CD4-positive, alpha-beta T cell (primary cell): ENCODE data around the gene ZIC5. TPM values are rescaled to one million over a fixed set of nuclear protein-coding genes. Genes with fewer than 3 reads are reported as not detected.
"Not testable (repeated sequence)": the region's sequence is repeated elsewhere in the genome, so short reads cannot be mapped to it uniquely, and the experiment has no call there.

ENCODE experiments used
- ATAC-seq: fragments of 200-7000 bp; cut with Tn5 transposase; one replicate; pipeline ENCODE4 v1.10.0; 2022; ENCODE audit warnings: mild to moderate bottlenecking; ENCODE audit not compliant: poor library complexity
- CTCF ChIA-PET: fragments of 350-600 bp; sonication (Branson Sonifier 250); formaldehyde crosslinking; loops from one replicate; lab custom pipeline; 2021; ENCODE audit warnings: antibody characterized with exemption, inconsistent platforms; lab: Charles Lee
- POLR2A ChIA-PET: fragments of 350-600 bp; sonication (Branson Sonifier 250); formaldehyde crosslinking; loops from one replicate; lab custom pipeline; 2021; ENCODE audit warnings: antibody characterized with exemption, inconsistent platforms; lab: Charles Lee
- DNase-seq, 14 experiments: peaks; one replicate each; pipeline ENCODE4 v3.0.0-alpha.2; 2013 to 2020; ENCODE audit warnings: mixed read lengths in 2 of 14
- H3K27ac ChIP-seq, 2 donors: one replicate each; pipeline versions ENCODE4 v1.5.1 to v1.7.0; 2013; ENCODE audit warnings: low read length in 2 of 2, low read depth in 1 of 2, mild to moderate bottlenecking in 1 of 2
- H3K27me3 ChIP-seq, 2 experiments: 1 replicate in 1 of 2; 2 replicates in 1 of 2; pipeline versions ENCODE4 v1.6.1 to v1.7.0; 2013; ENCODE audit warnings: low read length in 2 of 2, control low read depth in 1 of 2, mild to moderate bottlenecking in 1 of 2, moderate library complexity in 1 of 2; ENCODE audit not compliant: insufficient read depth in 2 of 2, control insufficient read depth in 1 of 2
- H3K36me3 ChIP-seq: one replicate; pipeline ENCODE4 v1.6.1; 2013; ENCODE audit warnings: low read length, control low read depth; ENCODE audit not compliant: insufficient read depth
- H3K4me1 ChIP-seq: one replicate; pipeline ENCODE4 v1.6.1; 2013; ENCODE audit warnings: low read length, control low read depth; ENCODE audit not compliant: insufficient read depth
- H3K4me3 ChIP-seq: one replicate; pipeline ENCODE4 v1.5.1; 2013; ENCODE audit warnings: mild to moderate bottlenecking, low read length, moderate library complexity
- H3K9me3 ChIP-seq, 2 experiments: 1 replicate in 1 of 2; 2 replicates in 1 of 2; pipeline versions ENCODE4 v1.6.1 to v1.7.0; 2013; ENCODE audit warnings: low read length in 2 of 2, mild to moderate bottlenecking in 2 of 2, control low read depth in 1 of 2, moderate library complexity in 1 of 2; ENCODE audit not compliant: control insufficient read depth in 1 of 2, insufficient read depth in 1 of 2
- H3K27ac Mint-ChIP-seq: one replicate; pipeline ENCODE4 v1.8.0; 2020; ENCODE audit warnings: mixed read lengths
- H3K27me3 Mint-ChIP-seq: one replicate; pipeline ENCODE4 v1.8.0; 2021; ENCODE audit warnings: mixed read lengths
- H3K36me3 Mint-ChIP-seq: one replicate; pipeline ENCODE4 v1.8.0; 2021; ENCODE audit warnings: low read depth, mixed read lengths
- H3K4me1 Mint-ChIP-seq: one replicate; pipeline ENCODE4 v1.8.0; 2021; ENCODE audit warnings: low read depth, mixed read lengths
- H3K4me3 Mint-ChIP-seq: one replicate; pipeline ENCODE4 v1.8.0; 2020; ENCODE audit warnings: mild to moderate bottlenecking, mixed read lengths
- H3K9me3 Mint-ChIP-seq: one replicate; pipeline ENCODE4 v1.8.0; 2020; ENCODE audit warnings: mixed read lengths
- intact Hi-C, 2 experiments: fragments of 100-400 bp; cut with DNase I in 1 of 2; cut with micrococcal nuclease in 1 of 2; formaldehyde crosslinking; loops; one replicate each; pipeline versions ENCODE4 v1.15.1 to v1.9.0; 2023 to 2025; cut with DNase I, micrococcal nuclease
- total RNA-seq, 174 experiments: library from RNA in 2 of 174; stranded (reverse) in 2 of 174; gene quantifications; one replicate each; pipeline ENCODE4 v1.2.3 and lab custom pipeline; 2021 to 2026
- TF ChIP-seq, protein P1 (sequence below): fragments of 200-600 bp; IDR thresholded peaks from one replicate; pipeline ENCODE4 v1.8.0; 2022; ENCODE audit warnings: antibody characterized with exemption, mild to moderate bottlenecking

ZIC5 gene
- total RNA-seq, 2 experiments from 2014 or later: not detected

DNA sequence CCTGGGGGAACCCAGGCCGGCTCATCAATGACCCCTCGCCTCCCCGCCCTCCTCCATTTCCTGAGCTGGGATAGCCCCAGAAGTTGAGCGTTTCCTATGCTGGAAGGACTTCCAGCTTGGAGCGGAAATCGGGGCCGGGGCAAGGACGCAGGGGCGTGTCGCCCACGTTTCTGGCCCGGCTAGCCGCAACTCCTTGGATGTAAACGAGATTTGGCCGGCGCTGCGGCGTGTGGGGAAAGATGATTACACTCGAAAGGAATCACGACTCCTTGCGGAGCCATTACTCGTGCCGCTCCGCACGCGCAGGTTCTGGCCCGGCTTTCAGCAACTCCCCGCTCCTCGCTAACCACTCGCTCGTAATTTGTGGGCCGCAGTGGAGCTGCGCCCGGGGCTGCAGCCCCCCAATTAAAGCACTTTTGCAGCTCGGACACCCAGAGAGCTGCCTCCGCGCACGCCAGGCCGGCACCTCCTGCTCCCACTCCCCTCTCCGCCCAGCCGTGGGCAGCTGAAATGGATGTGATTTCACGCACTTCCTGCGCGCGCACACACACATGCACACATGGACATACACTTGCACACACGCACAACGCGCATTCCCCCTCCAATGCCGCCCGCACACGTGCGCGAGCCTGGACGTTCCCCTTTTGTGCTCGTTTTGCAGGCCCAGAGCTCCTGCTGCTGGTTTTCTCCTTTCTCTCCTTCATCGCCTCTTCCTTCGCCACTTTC lies 15.7 kb downstream of the ZIC5 start:
- no peaks in the 10 kb centered on the region for H3K36me3 Mint-ChIP-seq
- DNase-seq (peak in 2 of 14 experiments; percentile 25), ATAC-seq (no peak)
- Histone ChIP-seq H3K9me3 (peaks cover 0 to 49% of the 10 kb centered on the region in 2 experiments), H3K27ac (no peak overlapping the region), H3K36me3 (no peaks in the 10 kb centered on the region), H3K27me3 (peaks cover 74 to 78% of the 10 kb centered on the region in 2 experiments), H3K4me3 (peak overlapping the region; percentile 22), H3K4me1 (peaks cover 46% of the 10 kb centered on the region)
- no peak overlapping the region for H3K27ac Mint-ChIP-seq
- H3K4me1 Mint-ChIP-seq: peaks cover 37% of the 10 kb centered on the region
- peaks cover 96% of the 10 kb centered on the region for H3K27me3 Mint-ChIP-seq
- TF ChIP-seq, protein P1, sequence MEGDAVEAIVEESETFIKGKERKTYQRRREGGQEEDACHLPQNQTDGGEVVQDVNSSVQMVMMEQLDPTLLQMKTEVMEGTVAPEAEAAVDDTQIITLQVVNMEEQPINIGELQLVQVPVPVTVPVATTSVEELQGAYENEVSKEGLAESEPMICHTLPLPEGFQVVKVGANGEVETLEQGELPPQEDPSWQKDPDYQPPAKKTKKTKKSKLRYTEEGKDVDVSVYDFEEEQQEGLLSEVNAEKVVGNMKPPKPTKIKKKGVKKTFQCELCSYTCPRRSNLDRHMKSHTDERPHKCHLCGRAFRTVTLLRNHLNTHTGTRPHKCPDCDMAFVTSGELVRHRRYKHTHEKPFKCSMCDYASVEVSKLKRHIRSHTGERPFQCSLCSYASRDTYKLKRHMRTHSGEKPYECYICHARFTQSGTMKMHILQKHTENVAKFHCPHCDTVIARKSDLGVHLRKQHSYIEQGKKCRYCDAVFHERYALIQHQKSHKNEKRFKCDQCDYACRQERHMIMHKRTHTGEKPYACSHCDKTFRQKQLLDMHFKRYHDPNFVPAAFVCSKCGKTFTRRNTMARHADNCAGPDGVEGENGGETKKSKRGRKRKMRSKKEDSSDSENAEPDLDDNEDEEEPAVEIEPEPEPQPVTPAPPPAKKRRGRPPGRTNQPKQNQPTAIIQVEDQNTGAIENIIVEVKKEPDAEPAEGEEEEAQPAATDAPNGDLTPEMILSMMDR: no peak
- intact Hi-C loops: loop anchor here in 1 of 2 experiments (5.0 kb wide), 2 partner anchors 41 to 299 kb away; no protein-coding TSS in a partner anchor
- CTCF ChIA-PET: no interaction called here
- POLR2A ChIA-PET: interaction anchor here (0.9 kb wide), 1 partner anchor 34 kb away, joined by 3 read pairs; no protein-coding TSS in a partner anchor
- H3K9me3 Mint-ChIP-seq: peaks cover 2% of the 10 kb centered on the region
- peak overlapping the region; percentile 67 for H3K4me3 Mint-ChIP-seq

DNA sequence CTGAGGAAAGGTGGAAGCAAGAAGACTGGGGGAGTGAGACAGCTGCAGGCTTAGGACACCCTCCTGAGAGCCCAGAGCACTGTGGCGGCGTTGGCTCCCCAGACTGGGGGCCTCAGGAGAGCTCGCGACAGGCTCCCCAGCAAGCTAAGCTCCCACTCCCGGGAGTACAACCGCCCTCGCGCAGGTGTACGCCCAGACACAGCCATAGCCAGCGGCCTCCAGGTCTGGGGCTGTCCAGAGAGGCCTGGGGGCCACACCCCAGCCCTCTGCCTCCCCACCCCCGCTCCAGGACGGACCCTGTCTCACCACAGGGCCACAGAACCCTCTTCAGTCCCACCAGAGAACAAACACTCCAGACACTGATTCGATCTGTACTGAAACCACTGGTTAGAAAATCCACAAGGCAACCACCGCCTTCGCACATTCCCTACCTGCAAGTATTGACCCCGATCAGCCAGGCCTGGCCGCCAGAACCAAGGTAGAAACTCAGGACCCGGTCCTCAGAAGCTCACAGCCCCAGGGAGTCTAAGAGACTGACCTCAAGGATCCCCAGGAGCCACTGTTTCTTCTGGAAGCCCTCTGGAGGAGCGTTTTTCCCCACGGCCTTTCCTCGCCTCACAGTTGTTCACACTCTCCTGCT lies 16.3 kb downstream of the ZIC5 start:
- Histone ChIP-seq H3K4me3 (no peak overlapping the region), H3K9me3 (peaks cover 0 to 45% of the 10 kb centered on the region in 2 experiments), H3K27me3 (peaks cover 68 to 73% of the 10 kb centered on the region in 2 experiments), H3K4me1 (peaks cover 45% of the 10 kb centered on the region), H3K36me3 (no peaks in the 10 kb centered on the region), H3K27ac (no peak overlapping the region)
- peaks cover 95% of the 10 kb centered on the region for H3K27me3 Mint-ChIP-seq
- peaks cover 36% of the 10 kb centered on the region for H3K4me1 Mint-ChIP-seq
- no peak for DNase-seq
- no peak overlapping the region for H3K27ac Mint-ChIP-seq
- ChIA-PET POLR2A (interaction anchor here (0.6 to 0.9 kb wide), 2 partner anchors 35 to 868 kb away, joined by 3 read pairs; no protein-coding TSS in a partner anchor), CTCF (no interaction called here)
- H3K36me3 Mint-ChIP-seq: no peaks in the 10 kb centered on the region
- no peak overlapping the region for H3K4me3 Mint-ChIP-seq
- intact Hi-C loops: loop anchor here in 1 of 2 experiments (5.0 kb wide), 2 partner anchors 42 to 298 kb away; no protein-coding TSS in a partner anchor
- no peak for ATAC-seq
- peaks cover 2% of the 10 kb centered on the region for H3K9me3 Mint-ChIP-seq
- TF ChIP-seq, protein P1: no peak

DNA sequence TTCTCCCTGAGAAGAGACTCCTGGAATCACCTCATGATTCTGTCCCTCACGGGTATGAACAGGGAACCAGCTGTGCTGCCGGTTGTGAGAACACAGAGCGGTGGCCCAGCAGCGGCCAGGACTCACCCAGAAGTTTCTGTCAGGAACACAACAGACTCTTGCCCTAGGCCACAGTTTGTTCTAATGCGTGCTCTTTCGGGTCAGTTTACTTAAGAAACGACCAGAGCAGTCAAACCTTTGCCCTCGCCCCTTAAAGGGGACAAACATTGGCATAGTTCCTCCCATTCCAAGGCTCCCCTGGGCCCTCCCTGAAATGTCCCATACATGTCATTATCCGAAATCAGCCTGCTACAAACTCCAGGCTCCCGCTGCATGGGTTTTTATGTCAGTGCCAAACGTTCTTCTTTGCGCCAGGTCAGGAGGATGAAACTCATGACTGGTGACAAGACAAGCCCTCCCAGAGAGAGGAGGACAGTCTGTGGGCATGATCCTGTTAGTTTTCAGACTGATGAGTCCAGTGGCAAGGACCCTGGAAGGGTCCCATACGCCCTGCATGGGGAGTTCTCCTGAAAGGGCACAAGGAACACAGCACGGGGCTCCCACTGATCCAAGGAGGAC lies 18.3 kb downstream of the ZIC5 start:
- no peaks in the 10 kb centered on the region for H3K36me3 Mint-ChIP-seq
- H3K9me3 Mint-ChIP-seq: peaks cover under 1% of the 10 kb centered on the region
- ChIA-PET CTCF (no interaction called here), POLR2A (no interaction called here)
- H3K27me3 Mint-ChIP-seq: peaks cover 90% of the 10 kb centered on the region
- Histone ChIP-seq H3K4me3 (no peak overlapping the region), H3K27me3 (peaks cover 61 to 63% of the 10 kb centered on the region in 2 experiments), H3K4me1 (peaks cover 27% of the 10 kb centered on the region), H3K9me3 (peaks cover 0 to 32% of the 10 kb centered on the region in 2 experiments), H3K36me3 (no peaks in the 10 kb centered on the region), H3K27ac (no peak overlapping the region)
- peaks cover 20% of the 10 kb centered on the region for H3K4me1 Mint-ChIP-seq
- ATAC-seq (no peak), DNase-seq (no peak)
- no peak overlapping the region for H3K27ac Mint-ChIP-seq
- intact Hi-C loops: no loop called here
- no peak overlapping the region for H3K4me3 Mint-ChIP-seq
- TF ChIP-seq, protein P1: no peak

DNA sequence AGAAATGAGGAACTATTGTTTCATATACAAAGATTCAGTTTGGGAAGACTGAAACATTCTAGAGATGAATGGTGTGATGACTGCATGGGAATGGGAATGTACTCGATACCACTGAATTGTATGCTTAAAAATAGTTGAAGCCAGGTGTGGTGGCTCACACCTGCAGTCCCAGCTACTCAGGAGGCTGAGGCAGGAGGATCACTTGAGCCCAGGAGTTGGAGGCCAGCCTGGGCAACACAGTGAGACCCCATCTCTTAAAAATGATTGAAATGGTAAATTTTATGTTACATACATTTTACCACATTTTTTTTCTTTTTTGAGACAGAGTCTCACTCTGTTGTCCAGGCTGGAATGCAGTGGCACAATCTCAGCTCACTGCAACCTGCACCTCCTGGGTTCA lies 19.9 kb downstream of the ZIC5 start:
- POLR2A ChIA-PET: interaction anchor here (0.7 kb wide), 1 partner anchor 30 kb away, joined by 3 read pairs; the partner anchor contains the start of gene ZIC2
- CTCF ChIA-PET, H3K27ac Mint-ChIP-seq, H3K36me3 Mint-ChIP-seq, H3K27ac ChIP-seq, H3K9me3 Mint-ChIP-seq, H3K4me3 Mint-ChIP-seq, ATAC-seq, intact Hi-C loops, H3K36me3 ChIP-seq, DNase-seq, H3K4me3 ChIP-seq: not testable (repeated sequence)
- peaks cover 11% of the 10 kb centered on the region for H3K4me1 ChIP-seq
- Mint-ChIP-seq H3K4me1 (peaks cover 14% of the 10 kb centered on the region), H3K27me3 (peaks cover 88% of the 10 kb centered on the region)
- peaks cover 0 to 18% of the 10 kb centered on the region in 2 experiments for H3K9me3 ChIP-seq
- peaks cover 45 to 55% of the 10 kb centered on the region in 2 experiments for H3K27me3 ChIP-seq
